Measurements from ENCODE around the gene NLRC4.
A peak's percentile ranks its signal among the peaks of the same experiment; 100 is the strongest.

The NLRC4 gene

GRCh38 chr2:32274289-32274688 is 9.6 kb upstream of the NLRC4 start:
- no peak for TF ChIP-seq POLR2A (IDR thresholded peaks at IDR 0.05; ENCODE audit: extremely low read depth, insufficient read length)
- no peak for TF ChIP-seq MAX (IDR thresholded peaks at IDR 0.05; ENCODE audit: low read depth, low read length)
- TF ChIP-seq, protein P1, sequence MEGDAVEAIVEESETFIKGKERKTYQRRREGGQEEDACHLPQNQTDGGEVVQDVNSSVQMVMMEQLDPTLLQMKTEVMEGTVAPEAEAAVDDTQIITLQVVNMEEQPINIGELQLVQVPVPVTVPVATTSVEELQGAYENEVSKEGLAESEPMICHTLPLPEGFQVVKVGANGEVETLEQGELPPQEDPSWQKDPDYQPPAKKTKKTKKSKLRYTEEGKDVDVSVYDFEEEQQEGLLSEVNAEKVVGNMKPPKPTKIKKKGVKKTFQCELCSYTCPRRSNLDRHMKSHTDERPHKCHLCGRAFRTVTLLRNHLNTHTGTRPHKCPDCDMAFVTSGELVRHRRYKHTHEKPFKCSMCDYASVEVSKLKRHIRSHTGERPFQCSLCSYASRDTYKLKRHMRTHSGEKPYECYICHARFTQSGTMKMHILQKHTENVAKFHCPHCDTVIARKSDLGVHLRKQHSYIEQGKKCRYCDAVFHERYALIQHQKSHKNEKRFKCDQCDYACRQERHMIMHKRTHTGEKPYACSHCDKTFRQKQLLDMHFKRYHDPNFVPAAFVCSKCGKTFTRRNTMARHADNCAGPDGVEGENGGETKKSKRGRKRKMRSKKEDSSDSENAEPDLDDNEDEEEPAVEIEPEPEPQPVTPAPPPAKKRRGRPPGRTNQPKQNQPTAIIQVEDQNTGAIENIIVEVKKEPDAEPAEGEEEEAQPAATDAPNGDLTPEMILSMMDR (IDR thresholded peaks at IDR 0.05; ENCODE audit: low read depth, low read length): no peak
- TF ChIP-seq MYC (IDR thresholded peaks at IDR 0.05; ENCODE audit: low read depth, low read length): no peak
- no peak for DNase-seq (ENCODE audit: low read depth)
- no peak overlapping the region for H3K4me3 ChIP-seq (ENCODE audit: low read depth, low read length)

- no peak for TF ChIP-seq MYC (IDR thresholded peaks at IDR 0.05; ENCODE audit: low read depth, low read length)
- TF ChIP-seq, protein P1 (IDR thresholded peaks at IDR 0.05; ENCODE audit: low read depth, low read length): no peak
- no peak for TF ChIP-seq POLR2A (IDR thresholded peaks at IDR 0.05; ENCODE audit: extremely low read depth, insufficient read length)
- TF ChIP-seq MAX (IDR thresholded peaks at IDR 0.05; ENCODE audit: low read depth, low read length): no peak
- DNase-seq (ENCODE audit: low read depth): no peak
These were observed 7.6 kb upstream of the NLRC4 start for GRCh38 chr2:32272279-32272678.

DNA sequence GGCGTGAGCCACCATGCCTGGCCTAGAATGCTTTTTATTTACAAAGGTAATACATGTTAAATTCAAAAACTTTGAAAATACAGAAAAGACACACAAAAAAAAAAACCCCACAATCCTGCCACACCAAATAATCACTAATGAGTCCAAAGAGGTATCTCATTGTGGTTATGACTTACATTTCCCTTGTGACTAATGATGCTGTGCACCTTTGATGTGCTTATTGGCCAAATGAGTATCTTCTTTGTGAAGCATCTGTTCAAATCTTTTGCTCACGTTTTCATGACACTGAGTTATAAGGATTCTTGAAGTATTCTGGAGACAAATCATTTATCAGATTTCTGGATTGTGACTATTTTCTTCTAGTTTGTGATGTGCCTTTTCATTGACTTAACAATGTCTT is 6.4 kb upstream of the NLRC4 start:
- no peak overlapping the region for H3K4me3 ChIP-seq (ENCODE audit: low read depth, low read length)
- DNase-seq (ENCODE audit: low read depth): no peak
- TF ChIP-seq POLR2A (IDR thresholded peaks at IDR 0.05; ENCODE audit: extremely low read depth, insufficient read length) (no peak), MYC (IDR thresholded peaks at IDR 0.05; ENCODE audit: low read depth, low read length) (no peak), MAX (IDR thresholded peaks at IDR 0.05; ENCODE audit: low read depth, low read length) (no peak)
- TF ChIP-seq, protein P1 (IDR thresholded peaks at IDR 0.05; ENCODE audit: low read depth, low read length): no peak

More at GRCh38 chr2:32272279-32272678, 7.6 kb upstream of the NLRC4 start:
- no peak overlapping the region for H3K4me3 ChIP-seq (ENCODE audit: low read depth, low read length)

DNA sequence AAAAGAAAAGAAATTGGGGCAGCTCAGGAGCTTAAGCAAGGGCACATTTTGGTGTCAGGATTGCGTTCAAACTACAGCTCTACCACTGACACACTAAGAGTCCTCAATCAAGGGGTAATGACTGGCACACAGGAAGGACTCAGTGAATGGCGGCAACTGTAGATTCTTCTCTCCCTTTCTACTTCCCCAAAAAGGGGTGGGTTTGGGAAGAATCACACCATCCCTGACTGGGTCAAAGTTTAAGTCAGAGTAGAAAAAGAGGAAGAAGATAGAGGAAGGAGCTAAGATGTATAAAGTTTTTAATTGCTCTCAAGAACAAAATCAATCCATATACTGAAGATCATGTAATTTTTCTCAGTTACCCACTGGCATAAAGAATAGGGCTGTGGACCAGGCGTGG is 2.6 kb downstream of the NLRC4 start:
- peak; percentile 90 for DNase-seq (ENCODE audit: low read depth)
- H3K4me3 ChIP-seq (ENCODE audit: low read depth, low read length): no peak overlapping the region
- TF ChIP-seq, protein P1 (IDR thresholded peaks at IDR 0.05; ENCODE audit: low read depth, low read length): no peak
- TF ChIP-seq POLR2A (IDR thresholded peaks at IDR 0.05; ENCODE audit: extremely low read depth, insufficient read length): no peak
- TF ChIP-seq MYC (IDR thresholded peaks at IDR 0.05; ENCODE audit: low read depth, low read length): no peak
- TF ChIP-seq MAX (IDR thresholded peaks at IDR 0.05; ENCODE audit: low read depth, low read length): no peak

DNA sequence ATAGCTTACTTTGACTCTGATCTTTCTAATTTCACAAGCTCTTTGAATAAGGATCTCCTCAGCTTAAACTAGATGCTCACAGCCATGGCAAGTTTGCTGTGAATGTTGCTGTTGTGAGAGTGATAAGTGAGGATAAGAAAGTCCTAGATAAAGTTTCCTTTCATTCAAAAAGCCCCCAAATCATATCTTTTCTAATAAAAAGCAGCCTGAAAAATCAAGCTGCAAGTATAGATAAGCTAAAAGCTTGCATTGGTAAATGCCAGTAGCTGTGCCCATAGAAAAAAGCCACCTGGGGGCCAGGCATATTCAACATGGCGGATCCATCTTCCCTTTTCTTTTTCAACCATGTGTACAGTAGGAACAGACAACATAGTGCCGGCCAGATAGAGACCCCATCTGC is 4.3 kb downstream of the NLRC4 start:
- no peak overlapping the region for H3K4me3 ChIP-seq (ENCODE audit: low read depth, low read length)
- DNase-seq (ENCODE audit: low read depth): no peak
- TF ChIP-seq, protein P1 (IDR thresholded peaks at IDR 0.05; ENCODE audit: low read depth, low read length): no peak
- TF ChIP-seq MYC (IDR thresholded peaks at IDR 0.05; ENCODE audit: low read depth, low read length) (no peak), MAX (IDR thresholded peaks at IDR 0.05; ENCODE audit: low read depth, low read length) (no peak), POLR2A (IDR thresholded peaks at IDR 0.05; ENCODE audit: extremely low read depth, insufficient read length) (no peak)

DNA sequence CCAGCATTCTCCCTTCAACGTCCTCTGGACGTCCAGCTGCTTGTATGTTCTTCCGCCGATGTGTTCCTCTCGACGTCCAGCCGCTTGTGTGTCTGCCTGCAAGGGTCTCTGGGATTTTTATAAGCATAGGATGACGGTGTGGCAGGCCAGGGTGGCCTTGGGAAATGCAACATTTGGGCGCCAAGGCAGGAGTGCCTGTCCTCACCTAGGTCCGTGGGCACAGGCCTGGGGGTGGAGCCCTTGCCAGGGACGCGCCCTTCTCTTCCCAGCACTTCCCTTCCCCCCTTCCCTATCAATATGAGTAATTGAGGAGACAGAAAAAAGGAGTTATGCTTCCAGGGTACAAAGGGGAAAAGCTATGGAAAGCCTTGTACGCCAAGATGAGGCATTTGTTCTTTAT is 6.4 kb downstream of the NLRC4 start:
- TF ChIP-seq MYC (IDR thresholded peaks at IDR 0.05; ENCODE audit: low read depth, low read length): no peak
- TF ChIP-seq, protein P1 (IDR thresholded peaks at IDR 0.05; ENCODE audit: low read depth, low read length): no peak
- TF ChIP-seq MAX (IDR thresholded peaks at IDR 0.05; ENCODE audit: low read depth, low read length): no peak
- TF ChIP-seq POLR2A (IDR thresholded peaks at IDR 0.05; ENCODE audit: extremely low read depth, insufficient read length): no peak
- no peak for DNase-seq (ENCODE audit: low read depth)
- no peak overlapping the region for H3K4me3 ChIP-seq (ENCODE audit: low read depth, low read length)

Data from NB4 (cell line).